Hepatocyte (in vitro differentiated cells): ENCODE measurements around the gene STAP2. TPM values are rescaled to one million over a fixed set of nuclear protein-coding genes. Genes with fewer than 3 reads are reported as not detected.

Source experiments
- DNase-seq: peaks from one replicate; pipeline ENCODE4 v3.0.0-alpha.2; 2016; ENCODE audit warnings: low spot score
- H2AFZ ChIP-seq: fragments of 200-600 bp; sonication (generic); 2 replicates; pipeline ENCODE4 v1.6.0; 2016; ENCODE audit warnings: antibody characterized with exemption, mild to moderate bottlenecking
- H3K27ac ChIP-seq: fragments of 200-600 bp; sonication (generic); 2 replicates; pipeline ENCODE4 v1.5.1; 2016; ENCODE audit warnings: mild to moderate bottlenecking
- H3K27me3 ChIP-seq: fragments of 200-600 bp; sonication (generic); 2 replicates; pipeline ENCODE4 v1.6.1; 2016
- H3K36me3 ChIP-seq: fragments of 200-600 bp; sonication (generic); replicated peaks from 2 replicates; pipeline ENCODE4 v1.5.1; 2016; ENCODE audit warnings: low read depth; ENCODE audit not compliant: insufficient read depth
- H3K4me1 ChIP-seq: fragments of 200-600 bp; sonication (generic); 2 replicates; pipeline ENCODE4 v1.5.1; 2016; ENCODE audit warnings: mild to moderate bottlenecking, moderate library complexity; ENCODE audit not compliant: insufficient read depth
- H3K4me2 ChIP-seq: fragments of 200-600 bp; sonication (generic); 2 replicates; pipeline ENCODE4 v1.6.0; 2016
- H3K4me3 ChIP-seq: fragments of 200-600 bp; sonication (generic); 2 replicates; pipeline ENCODE4 v1.5.1; 2016; ENCODE audit warnings: mild to moderate bottlenecking
- H3K79me2 ChIP-seq: fragments of 200-600 bp; sonication (generic); 2 replicates; pipeline ENCODE4 v1.6.0; 2017; ENCODE audit warnings: mild to moderate bottlenecking
- H3K9me2 ChIP-seq: fragments of 200-600 bp; sonication (generic); replicated peaks from 2 replicates; pipeline ENCODE4 v1.6.0; 2017; ENCODE audit warnings: mild to moderate bottlenecking; ENCODE audit not compliant: insufficient read depth
- H3K9me3 ChIP-seq: fragments of 200-600 bp; sonication (generic); 2 replicates; pipeline ENCODE4 v1.5.1; 2016; ENCODE audit warnings: low read depth, mild to moderate bottlenecking
- H4K20me1 ChIP-seq: fragments of 200-600 bp; sonication (generic); 2 replicates; pipeline ENCODE4 v1.6.0; 2016; ENCODE audit warnings: mild to moderate bottlenecking; ENCODE audit not compliant: insufficient read depth, poor library complexity, severe bottlenecking
- EZH2 ChIP-seq: fragments of 200-600 bp; sonication (generic); IDR thresholded peaks from 2 replicates; pipeline ENCODE4 v1.6.1; 2016; ENCODE audit warnings: antibody characterized with exemption, mild to moderate bottlenecking, borderline replicate concordance
- EZH2phosphoT487 ChIP-seq: fragments of 200-600 bp; sonication (generic); IDR thresholded peaks from one replicate; pipeline ENCODE4 v1.6.1; 2018; ENCODE audit warnings: antibody characterized with exemption, mild to moderate bottlenecking, low read depth, moderate library complexity; ENCODE audit not compliant: unreplicated experiment, severe bottlenecking
- WGBS: methylation state at CpG from one replicate; pipeline ENCODE4 v1.1.6; 2016; ENCODE audit warnings: low lambda C conversion rate; ENCODE audit errors: missing lambda C conversion rate; 5-methylcytosine and 5-hydroxymethylcytosine counted together
- polyA plus RNA-seq: library from polyadenylated mRNA; unstranded; fragments of >200 nt; fragmentation: Nextera tagmentation; extraction: Ambion mirVana; gene quantifications from 2 replicates; pipeline ENCODE4 v1.2.1, GENCODE V29; 2016
- total RNA-seq: library from RNA; depleted of rRNA; stranded (reverse); fragments of >200 nt; gene quantifications from 2 replicates; pipeline ENCODE4 v1.2.3, GENCODE V29; 2014
- TF ChIP-seq, protein P1 (sequence below): fragments of 200-600 bp; sonication (generic); IDR thresholded peaks from 2 replicates; pipeline ENCODE4 v1.5.1; 2016; ENCODE audit warnings: antibody characterized with exemption, mild to moderate bottlenecking; ENCODE audit not compliant: poor library complexity

Gene STAP2
- total and polyA plus RNA-seq, 2 experiments from 2014 or later, result 28.1 to 34.4 TPM

DNA sequence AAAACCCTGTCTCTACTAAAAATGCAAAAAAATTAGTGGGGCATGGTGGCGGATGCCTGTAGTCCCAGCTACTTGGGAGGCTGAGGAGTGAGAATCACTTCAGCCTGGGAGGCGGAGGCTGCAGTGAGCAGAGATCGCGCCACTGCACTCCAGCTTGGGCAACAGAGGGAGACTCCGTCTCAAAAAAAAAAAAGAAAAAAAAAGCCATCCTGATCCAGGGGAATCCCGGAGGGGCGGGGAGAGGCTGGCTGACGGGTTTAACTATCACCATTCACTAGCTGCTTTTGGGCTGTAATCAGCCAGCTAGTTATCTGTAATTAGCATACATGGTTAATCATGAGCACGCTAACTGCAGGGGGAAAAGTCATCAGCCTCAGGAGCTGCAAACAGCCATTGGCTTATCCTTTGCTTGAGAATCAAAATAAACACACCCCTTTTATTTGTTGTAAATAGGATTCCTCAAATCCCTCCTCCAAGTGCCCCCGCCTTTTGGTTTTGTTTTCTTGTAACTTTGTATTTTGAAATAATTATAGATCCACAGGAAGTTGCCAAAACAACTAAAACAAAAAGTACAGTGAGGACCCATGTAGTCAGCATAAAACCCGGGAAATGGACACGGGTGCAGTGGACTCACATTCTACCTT is 24.7 kb downstream of the STAP2 start:
- DNase-seq, result no peak
- Histone ChIP-seq H3K4me3 (no peak overlapping the region), H3K27ac (no peak overlapping the region), H3K4me1 (no peaks in the 10 kb centered on the region), H2AFZ (no peak overlapping the region), H3K4me2 (no peak overlapping the region), H3K9me3 (no peaks in the 10 kb centered on the region), H4K20me1 (no peaks in the 10 kb centered on the region), H3K27me3 (no peaks in the 10 kb centered on the region), H3K9me2 (no peaks in the 10 kb centered on the region), H3K36me3 (no peaks in the 10 kb centered on the region), H3K79me2 (no peaks in the 10 kb centered on the region)
- TF ChIP-seq EZH2phosphoT487 (no peak), EZH2 (no peak)
- TF ChIP-seq, protein P1, sequence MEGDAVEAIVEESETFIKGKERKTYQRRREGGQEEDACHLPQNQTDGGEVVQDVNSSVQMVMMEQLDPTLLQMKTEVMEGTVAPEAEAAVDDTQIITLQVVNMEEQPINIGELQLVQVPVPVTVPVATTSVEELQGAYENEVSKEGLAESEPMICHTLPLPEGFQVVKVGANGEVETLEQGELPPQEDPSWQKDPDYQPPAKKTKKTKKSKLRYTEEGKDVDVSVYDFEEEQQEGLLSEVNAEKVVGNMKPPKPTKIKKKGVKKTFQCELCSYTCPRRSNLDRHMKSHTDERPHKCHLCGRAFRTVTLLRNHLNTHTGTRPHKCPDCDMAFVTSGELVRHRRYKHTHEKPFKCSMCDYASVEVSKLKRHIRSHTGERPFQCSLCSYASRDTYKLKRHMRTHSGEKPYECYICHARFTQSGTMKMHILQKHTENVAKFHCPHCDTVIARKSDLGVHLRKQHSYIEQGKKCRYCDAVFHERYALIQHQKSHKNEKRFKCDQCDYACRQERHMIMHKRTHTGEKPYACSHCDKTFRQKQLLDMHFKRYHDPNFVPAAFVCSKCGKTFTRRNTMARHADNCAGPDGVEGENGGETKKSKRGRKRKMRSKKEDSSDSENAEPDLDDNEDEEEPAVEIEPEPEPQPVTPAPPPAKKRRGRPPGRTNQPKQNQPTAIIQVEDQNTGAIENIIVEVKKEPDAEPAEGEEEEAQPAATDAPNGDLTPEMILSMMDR, result no peak
- WGBS, result 91% methylated on average over 12 of the region's 12 CpGs

DNA sequence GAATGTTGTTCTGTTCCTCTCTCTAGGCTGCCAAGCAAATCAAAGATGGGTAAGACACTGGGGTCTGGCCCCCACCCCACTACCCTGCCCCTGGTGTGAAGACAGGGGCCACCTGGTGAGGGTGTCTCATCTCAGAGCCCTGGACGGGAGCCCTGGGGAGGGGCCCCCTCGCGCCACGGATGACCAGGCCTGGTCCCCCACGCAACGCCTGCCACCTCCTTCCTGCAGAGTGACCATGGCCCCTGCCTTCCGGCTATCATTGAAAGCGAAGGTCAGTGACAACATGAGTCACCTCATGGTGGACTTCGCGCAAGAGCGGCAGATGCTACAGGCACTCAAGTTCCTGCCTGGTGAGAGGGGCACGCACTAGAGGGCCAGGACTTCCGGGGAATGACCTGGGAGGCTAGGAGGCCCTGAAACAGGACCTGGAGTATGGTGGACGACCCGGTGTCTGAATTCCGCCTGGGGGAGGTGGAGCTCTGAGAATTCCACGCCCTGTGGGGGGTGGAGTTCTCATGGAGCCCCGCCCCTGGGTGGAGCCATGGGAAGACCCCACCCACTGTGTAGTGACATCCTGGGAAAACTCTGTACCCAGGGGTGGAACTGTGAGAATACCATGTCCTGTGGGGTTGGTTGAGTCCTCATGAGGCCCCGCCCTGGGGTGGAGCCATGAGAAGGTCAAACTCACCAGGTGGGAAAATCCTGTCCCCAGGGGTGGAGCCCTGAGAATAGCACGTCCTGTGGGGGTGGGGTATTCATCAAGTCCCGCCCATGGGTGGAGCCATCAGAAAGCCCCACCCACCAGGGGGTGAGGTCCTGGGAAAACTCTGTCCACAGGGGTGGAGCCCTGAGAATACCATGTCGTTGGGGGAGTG is 28.1 kb downstream of the STAP2 start:
- Histone ChIP-seq H3K27ac (no peak overlapping the region), H4K20me1 (no peaks in the 10 kb centered on the region), H3K4me1 (no peaks in the 10 kb centered on the region), H3K9me2 (no peaks in the 10 kb centered on the region), H3K27me3 (no peaks in the 10 kb centered on the region), H3K9me3 (no peaks in the 10 kb centered on the region), H3K79me2 (no peaks in the 10 kb centered on the region), H3K4me2 (no peak overlapping the region), H3K4me3 (no peak overlapping the region), H3K36me3 (no peaks in the 10 kb centered on the region), H2AFZ (no peak overlapping the region)
- TF ChIP-seq EZH2, result no peak
- TF ChIP-seq EZH2phosphoT487, result no peak
- TF ChIP-seq, protein P1, result no peak
- no peak for DNase-seq
- 96% methylated on average over 22 of the region's 22 CpGs for WGBS

DNA sequence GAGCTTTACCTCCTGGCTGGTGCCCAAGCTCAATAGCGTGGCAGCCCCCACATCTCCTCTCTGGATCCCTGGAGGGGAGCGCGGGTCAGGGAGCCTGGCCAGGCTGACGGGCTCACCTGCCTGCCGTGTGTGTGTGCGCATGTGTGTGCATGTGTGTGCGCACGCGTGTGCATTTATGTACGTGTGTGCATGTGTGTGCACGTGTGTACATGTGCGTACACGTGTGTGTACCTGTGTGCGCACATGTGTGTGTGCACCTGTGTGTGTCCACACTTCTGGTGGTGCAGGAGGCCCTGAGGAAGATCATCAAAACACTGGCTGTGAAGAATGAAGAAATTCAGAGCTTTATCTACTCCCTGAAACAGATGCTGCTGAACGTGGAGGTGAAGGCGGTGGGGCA is 33.0 kb downstream of the STAP2 start:
- Histone ChIP-seq H3K4me2 (no peak overlapping the region), H2AFZ (no peak overlapping the region), H3K27me3 (no peaks in the 10 kb centered on the region), H3K79me2 (no peaks in the 10 kb centered on the region), H3K4me3 (no peak overlapping the region), H3K36me3 (no peaks in the 10 kb centered on the region), H4K20me1 (no peaks in the 10 kb centered on the region), H3K9me2 (no peaks in the 10 kb centered on the region), H3K4me1 (no peaks in the 10 kb centered on the region), H3K9me3 (no peaks in the 10 kb centered on the region), H3K27ac (no peak overlapping the region)
- no peak for DNase-seq
- no peak for TF ChIP-seq EZH2
- TF ChIP-seq EZH2phosphoT487, result no peak
- TF ChIP-seq, protein P1, result no peak
- 93% methylated on average over 16 of the region's 16 CpGs for WGBS
